Endodermal cell (in vitro differentiated cells): ENCODE measurements around the gene STARD4. TPM values are rescaled to one million over a fixed set of nuclear protein-coding genes. Genes with fewer than 3 reads are reported as not detected.

Experiments used
- DNase-seq: peaks from one replicate; pipeline ENCODE4 v3.0.0-alpha.2; 2017
- H3K27ac ChIP-seq: 2 replicates; pipeline ENCODE4 v1.5.1; 2013; ENCODE audit warnings: mild to moderate bottlenecking, low read depth, low read length, moderate library complexity
- H3K27me3 ChIP-seq: 2 replicates; pipeline ENCODE4 v1.6.1; 2013; ENCODE audit warnings: mild to moderate bottlenecking, low read length, moderate library complexity; ENCODE audit not compliant: insufficient read depth, control insufficient read depth, poor library complexity, severe bottlenecking
- H3K36me3 ChIP-seq: 2 replicates; pipeline ENCODE4 v1.7.0; 2013; ENCODE audit warnings: mild to moderate bottlenecking, low read length, moderate library complexity; ENCODE audit not compliant: control insufficient read depth, insufficient read depth
- H3K4me1 ChIP-seq: one replicate; pipeline ENCODE4 v1.7.0; 2013; ENCODE audit warnings: low read length; ENCODE audit not compliant: control insufficient read depth, insufficient read depth
- H3K4me3 ChIP-seq: 2 replicates; pipeline ENCODE4 v1.5.1; 2013; ENCODE audit warnings: mild to moderate bottlenecking, low read length, moderate library complexity
- H3K9ac ChIP-seq: 2 replicates; pipeline ENCODE4 v1.6.1; 2013; ENCODE audit warnings: mild to moderate bottlenecking, low read length, moderate library complexity; ENCODE audit not compliant: poor library complexity, severe bottlenecking; ENCODE audit errors: extremely low read depth
- H3K9me3 ChIP-seq: 2 replicates; pipeline ENCODE4 v1.6.1; 2013; ENCODE audit warnings: mild to moderate bottlenecking, low read length, moderate library complexity; ENCODE audit not compliant: control insufficient read depth
- H3K27ac Mint-ChIP-seq: 2 replicates; pipeline ENCODE4 v1.8.0; 2020; ENCODE audit warnings: mixed read lengths
- H3K27me3 Mint-ChIP-seq: 2 replicates; pipeline ENCODE4 v1.8.0; 2021; ENCODE audit warnings: mild to moderate bottlenecking, mixed read lengths; ENCODE audit not compliant: insufficient read depth
- H3K36me3 Mint-ChIP-seq: 2 replicates; pipeline ENCODE4 v1.8.0; 2020; ENCODE audit warnings: low read depth, mixed read lengths
- H3K4me1 Mint-ChIP-seq: 2 replicates; pipeline ENCODE4 v1.8.0; 2020; ENCODE audit warnings: mixed read lengths
- H3K4me3 Mint-ChIP-seq: 2 replicates; pipeline ENCODE4 v1.8.0; 2020; ENCODE audit warnings: mild to moderate bottlenecking, moderate library complexity, mixed read lengths
- H3K9me3 Mint-ChIP-seq: 2 replicates; pipeline ENCODE4 v1.8.0; 2020; ENCODE audit warnings: mild to moderate bottlenecking, mixed read lengths
- WGBS, 2 experiments: methylation state at CpG; one replicate each; pipeline versions ENCODE4 v1.1.5 to v1.1.7; 2013; ENCODE audit warnings: missing lambda C conversion rate in 2 of 2, mixed read lengths in 1 of 2; ENCODE audit not compliant: insufficient coverage in 1 of 2, insufficient read length in 1 of 2; 5-methylcytosine and 5-hydroxymethylcytosine counted together
- total RNA-seq, 2 donors: library from RNA; stranded (reverse); fragmentation: NEBNext Ultra II Directional in 1 of 2; extraction: Animal tissue kit (Norgen Biotek cat#: 25700) in 1 of 2; gene quantifications; 2 replicates in 1 of 2; 3 replicates in 1 of 2; pipeline ENCODE4 v1.2.1, GENCODE V29; 2021
- TF ChIP-seq, protein P1 (sequence below): fragments of 200-600 bp; sonication (generic); conservative IDR thresholded peaks from 2 replicates; pipeline ENCODE4 v1.5.0; 2021; ENCODE audit warnings: antibody characterized with exemption, mild to moderate bottlenecking

STARD4 gene
- total RNA-seq, 2 donors from 2014 or later, result 29.5 to 40.7 TPM

DNA sequence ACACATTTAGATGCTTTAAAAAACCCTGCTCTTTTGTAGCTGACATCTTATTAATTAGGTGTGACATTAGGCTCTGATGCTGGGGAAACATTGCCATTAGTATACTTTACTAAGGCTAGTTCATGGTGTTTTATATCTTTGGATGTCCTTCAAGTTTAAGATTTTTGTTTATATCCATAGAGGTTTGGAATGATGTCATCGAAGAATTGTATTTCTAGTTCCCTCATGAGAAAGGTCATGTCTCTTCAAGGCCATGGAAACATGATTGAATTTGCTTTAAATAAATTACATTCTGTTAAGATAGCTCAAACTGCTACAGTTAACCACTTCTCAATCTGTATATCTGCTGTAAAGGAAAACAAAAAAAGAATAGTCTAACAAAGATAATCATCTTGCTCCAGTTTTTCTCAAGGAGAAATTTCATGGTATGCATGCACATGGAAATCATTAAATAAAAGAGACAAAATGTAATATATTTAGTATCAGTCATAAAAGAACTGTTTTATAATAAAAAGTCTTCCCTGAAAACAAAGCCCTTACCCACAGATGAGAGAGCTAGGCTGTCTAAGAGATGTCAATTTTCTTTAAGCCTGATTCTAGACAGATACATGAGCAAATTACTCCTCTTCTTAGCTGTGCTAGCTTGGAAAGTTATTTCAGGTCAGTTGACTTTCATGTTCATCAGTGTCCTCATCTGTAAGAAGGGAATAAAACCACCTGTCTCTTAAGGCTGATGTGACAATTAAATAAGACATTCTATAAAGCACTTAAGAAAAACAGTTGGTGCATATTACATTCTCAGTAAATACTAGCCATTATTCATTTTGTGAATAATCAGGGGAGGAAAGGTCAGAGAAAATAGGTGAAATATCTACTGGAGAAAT lies 25.0 kb upstream of the STARD4 start:
- H3K9me3 Mint-ChIP-seq, result peaks cover 8% of the 10 kb centered on the region
- H3K27ac Mint-ChIP-seq, result no peak overlapping the region
- DNase-seq, result no peak
- 80 to 100% methylated on average over 1 of the region's 1 CpG for WGBS, 2 experiments
- Histone ChIP-seq H3K27me3 (no peaks in the 10 kb centered on the region), H3K36me3 (no peaks in the 10 kb centered on the region), H3K9ac (no peak overlapping the region), H3K9me3 (peaks cover 10% of the 10 kb centered on the region), H3K27ac (no peak overlapping the region), H3K4me3 (no peak overlapping the region), H3K4me1 (no peaks in the 10 kb centered on the region)
- no peaks in the 10 kb centered on the region for H3K27me3 Mint-ChIP-seq
- H3K4me3 Mint-ChIP-seq, result no peak overlapping the region
- peaks cover 6% of the 10 kb centered on the region for H3K4me1 Mint-ChIP-seq
- TF ChIP-seq, protein P1, sequence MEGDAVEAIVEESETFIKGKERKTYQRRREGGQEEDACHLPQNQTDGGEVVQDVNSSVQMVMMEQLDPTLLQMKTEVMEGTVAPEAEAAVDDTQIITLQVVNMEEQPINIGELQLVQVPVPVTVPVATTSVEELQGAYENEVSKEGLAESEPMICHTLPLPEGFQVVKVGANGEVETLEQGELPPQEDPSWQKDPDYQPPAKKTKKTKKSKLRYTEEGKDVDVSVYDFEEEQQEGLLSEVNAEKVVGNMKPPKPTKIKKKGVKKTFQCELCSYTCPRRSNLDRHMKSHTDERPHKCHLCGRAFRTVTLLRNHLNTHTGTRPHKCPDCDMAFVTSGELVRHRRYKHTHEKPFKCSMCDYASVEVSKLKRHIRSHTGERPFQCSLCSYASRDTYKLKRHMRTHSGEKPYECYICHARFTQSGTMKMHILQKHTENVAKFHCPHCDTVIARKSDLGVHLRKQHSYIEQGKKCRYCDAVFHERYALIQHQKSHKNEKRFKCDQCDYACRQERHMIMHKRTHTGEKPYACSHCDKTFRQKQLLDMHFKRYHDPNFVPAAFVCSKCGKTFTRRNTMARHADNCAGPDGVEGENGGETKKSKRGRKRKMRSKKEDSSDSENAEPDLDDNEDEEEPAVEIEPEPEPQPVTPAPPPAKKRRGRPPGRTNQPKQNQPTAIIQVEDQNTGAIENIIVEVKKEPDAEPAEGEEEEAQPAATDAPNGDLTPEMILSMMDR, result no peak
- no peaks in the 10 kb centered on the region for H3K36me3 Mint-ChIP-seq

DNA sequence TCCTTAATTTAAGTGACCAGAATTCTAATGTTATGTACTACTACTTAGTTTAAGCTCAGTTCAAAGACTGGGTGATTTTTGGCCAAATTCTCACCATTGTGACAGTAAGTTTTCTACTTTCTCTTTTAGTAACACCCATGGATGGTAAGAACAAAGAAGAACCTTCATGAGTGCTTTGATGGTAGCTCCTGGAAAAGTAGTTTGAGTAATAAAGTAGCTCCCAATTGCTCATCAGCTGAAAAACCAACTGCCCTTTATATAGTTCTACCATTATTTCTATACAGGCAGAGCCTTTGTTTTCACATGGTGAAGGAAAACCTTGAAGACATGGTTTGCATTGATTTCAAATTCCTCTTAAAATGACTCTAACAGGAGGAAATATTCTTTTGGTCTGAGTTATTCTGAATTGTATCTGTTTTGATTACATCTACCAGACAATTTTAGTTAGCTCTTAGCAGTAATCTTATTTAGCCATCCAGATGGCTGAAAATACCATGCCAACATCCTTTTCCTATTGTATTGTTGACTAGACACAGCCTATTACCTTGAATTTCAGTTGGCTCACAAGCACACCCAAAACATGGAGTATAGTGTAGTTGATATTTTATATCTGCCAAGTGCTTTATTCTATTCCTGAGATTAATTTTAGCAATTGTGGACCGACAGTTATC lies 23.7 kb upstream of the STARD4 start:
- Histone ChIP-seq H3K4me3 (no peak overlapping the region), H3K27ac (no peak overlapping the region), H3K9me3 (peaks cover 10% of the 10 kb centered on the region), H3K36me3 (no peaks in the 10 kb centered on the region), H3K27me3 (no peaks in the 10 kb centered on the region), H3K9ac (no peak overlapping the region), H3K4me1 (no peaks in the 10 kb centered on the region)
- WGBS, 2 experiments, result 100% methylated on average over 1 of the region's 1 CpG
- Mint-ChIP-seq H3K27ac (no peak overlapping the region), H3K9me3 (peaks cover 8% of the 10 kb centered on the region), H3K27me3 (no peaks in the 10 kb centered on the region), H3K4me3 (no peak overlapping the region), H3K4me1 (peaks cover 6% of the 10 kb centered on the region), H3K36me3 (no peaks in the 10 kb centered on the region)
- DNase-seq, result no peak
- TF ChIP-seq, protein P1, result no peak

DNA sequence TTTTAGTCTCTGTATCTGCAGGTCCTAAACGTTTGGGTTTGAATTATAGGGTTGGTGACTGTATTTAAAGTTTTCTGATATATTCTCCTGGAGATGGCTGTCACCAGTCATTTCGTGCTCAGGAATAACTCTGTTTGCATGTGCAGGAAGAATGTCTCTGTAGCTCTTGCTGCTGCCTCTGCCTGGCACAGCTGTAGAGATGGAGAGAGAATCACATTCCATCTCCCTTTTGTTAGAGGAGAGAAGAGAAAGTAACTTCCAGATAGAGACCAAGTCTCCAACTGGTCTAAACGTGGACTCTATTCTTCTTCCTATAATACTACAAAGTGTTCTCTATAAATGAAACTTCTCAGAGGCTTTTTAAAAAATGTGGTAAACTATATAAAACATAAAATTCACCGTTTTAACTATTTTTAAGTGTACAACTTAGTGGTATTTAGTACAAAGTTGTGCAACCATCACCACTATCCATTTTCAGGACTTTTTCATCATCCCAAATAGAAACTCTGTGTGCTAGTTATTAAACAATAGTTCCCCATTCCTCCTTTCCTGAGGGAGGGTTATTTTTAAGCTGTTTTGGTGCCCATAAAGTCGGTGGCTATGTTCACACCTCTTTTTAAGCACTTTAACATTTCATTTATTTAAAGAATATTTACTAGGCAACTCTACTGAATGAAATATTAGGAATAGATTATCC lies 20.7 kb upstream of the STARD4 start:
- Mint-ChIP-seq H3K9me3 (peaks cover 8% of the 10 kb centered on the region), H3K4me1 (peaks cover 6% of the 10 kb centered on the region), H3K36me3 (no peaks in the 10 kb centered on the region), H3K27me3 (no peaks in the 10 kb centered on the region), H3K4me3 (no peak overlapping the region), H3K27ac (no peak overlapping the region)
- no peak for DNase-seq
- Histone ChIP-seq H3K27me3 (no peaks in the 10 kb centered on the region), H3K9ac (no peak overlapping the region), H3K4me1 (no peaks in the 10 kb centered on the region), H3K4me3 (no peak overlapping the region), H3K36me3 (no peaks in the 10 kb centered on the region), H3K27ac (no peak overlapping the region), H3K9me3 (peaks cover 10% of the 10 kb centered on the region)
- TF ChIP-seq, protein P1, result no peak
- WGBS, 2 experiments, result 76 to 80% methylated on average over 1 to 2 of the region's 5 CpGs
